ENCODE measurements around the gene MEG3.

The MEG3 gene

GRCh38 chr14:100825713-100826331 is at the start of gene MEG3:
Gene MEG3, plus strand, starts transcription at chr14:100826118.
- H3K4me3 ChIP-seq (ENCODE audit: low read length in 2 of 2): peak within 1 kb of the TSS; percentile 40 to 61
- peak within 1 kb of the TSS in 1 of 2 donors; percentile 37 for H3K9ac ChIP-seq (ENCODE audit: low read length in 2 of 2)
- H3K27ac ChIP-seq (ENCODE audit: low read length): no peak within 1 kb of the TSS
- no peaks in the 10 kb centered on the region for H3K4me1 ChIP-seq (ENCODE audit: control insufficient read depth, insufficient read depth, low read length)
- H3K9me3 ChIP-seq (ENCODE audit: control insufficient read depth in 2 of 2, low read length in 2 of 2): no peaks in the 10 kb centered on the region
- peaks cover 8 to 17% of the 10 kb centered on the region in 2 donors for H3K27me3 ChIP-seq (ENCODE audit: control insufficient read depth in 1 of 2, insufficient read depth in 2 of 2, low read length in 2 of 2)
- no peaks in the 10 kb centered on the region for H3K36me3 ChIP-seq (ENCODE audit: control insufficient read depth in 2 of 2, insufficient read depth in 2 of 2, low read length in 2 of 2)

- H3K4me1 ChIP-seq (ENCODE audit: control insufficient read depth, insufficient read depth, low read length): no peaks in the 10 kb centered on the region
- no peaks in the 10 kb centered on the region for H3K36me3 ChIP-seq (ENCODE audit: control insufficient read depth in 2 of 2, insufficient read depth in 2 of 2, low read length in 2 of 2)
- H3K9ac ChIP-seq (ENCODE audit: low read length in 2 of 2): no peak overlapping the region
- H3K4me3 ChIP-seq (ENCODE audit: low read length in 2 of 2): no peak overlapping the region
- no peaks in the 10 kb centered on the region for H3K27me3 ChIP-seq (ENCODE audit: control insufficient read depth in 1 of 2, insufficient read depth in 2 of 2, low read length in 2 of 2)
- H3K9me3 ChIP-seq (ENCODE audit: control insufficient read depth in 2 of 2, low read length in 2 of 2): peaks cover 0 to 6% of the 10 kb centered on the region in 2 donors
- H3K27ac ChIP-seq (ENCODE audit: low read length): no peak overlapping the region
Observed at GRCh38 chr14:100776681-100777365, 49.1 kb upstream of the MEG3 start.

- Histone ChIP-seq H3K9ac (ENCODE audit: low read length in 2 of 2) (no peak overlapping the region), H3K27ac (ENCODE audit: low read length) (no peak overlapping the region), H3K36me3 (ENCODE audit: control insufficient read depth in 2 of 2, insufficient read depth in 2 of 2, low read length in 2 of 2) (no peaks in the 10 kb centered on the region)
Observed at GRCh38 chr14:100777366-100777817, 48.5 kb upstream of the MEG3 start.

GRCh38 chr14:100777818-100778525 is 47.9 kb upstream of the MEG3 start:
- Histone ChIP-seq H3K27me3 (ENCODE audit: control insufficient read depth in 1 of 2, insufficient read depth in 2 of 2, low read length in 2 of 2) (no peaks in the 10 kb centered on the region), H3K27ac (ENCODE audit: low read length) (no peak overlapping the region), H3K4me1 (ENCODE audit: control insufficient read depth, insufficient read depth, low read length) (no peaks in the 10 kb centered on the region), H3K4me3 (ENCODE audit: low read length in 2 of 2) (no peak overlapping the region), H3K9ac (ENCODE audit: low read length in 2 of 2) (no peak overlapping the region), H3K36me3 (ENCODE audit: control insufficient read depth in 2 of 2, insufficient read depth in 2 of 2, low read length in 2 of 2) (no peaks in the 10 kb centered on the region), H3K9me3 (ENCODE audit: control insufficient read depth in 2 of 2, low read length in 2 of 2) (no peaks in the 10 kb centered on the region)

More at GRCh38 chr14:100777366-100777817, 48.5 kb upstream of the MEG3 start:
- H3K4me3 ChIP-seq (ENCODE audit: low read length in 2 of 2): no peak overlapping the region
- no peaks in the 10 kb centered on the region for H3K4me1 ChIP-seq (ENCODE audit: control insufficient read depth, insufficient read depth, low read length)
- no peaks in the 10 kb centered on the region for H3K27me3 ChIP-seq (ENCODE audit: control insufficient read depth in 1 of 2, insufficient read depth in 2 of 2, low read length in 2 of 2)
- H3K9me3 ChIP-seq (ENCODE audit: control insufficient read depth in 2 of 2, low read length in 2 of 2): peaks cover 0 to under 1% of the 10 kb centered on the region in 2 donors

GRCh38 chr14:100778526-100778882 is 47.4 kb upstream of the MEG3 start:
- H3K27ac ChIP-seq (ENCODE audit: low read length): no peak overlapping the region
- no peaks in the 10 kb centered on the region for H3K9me3 ChIP-seq (ENCODE audit: control insufficient read depth in 2 of 2, low read length in 2 of 2)
- H3K27me3 ChIP-seq (ENCODE audit: control insufficient read depth in 1 of 2, insufficient read depth in 2 of 2, low read length in 2 of 2): no peaks in the 10 kb centered on the region
- no peak overlapping the region for H3K9ac ChIP-seq (ENCODE audit: low read length in 2 of 2)
- no peaks in the 10 kb centered on the region for H3K4me1 ChIP-seq (ENCODE audit: control insufficient read depth, insufficient read depth, low read length)
- H3K36me3 ChIP-seq (ENCODE audit: control insufficient read depth in 2 of 2, insufficient read depth in 2 of 2, low read length in 2 of 2): no peaks in the 10 kb centered on the region
- no peak overlapping the region for H3K4me3 ChIP-seq (ENCODE audit: low read length in 2 of 2)

- no peaks in the 10 kb centered on the region for H3K27me3 ChIP-seq (ENCODE audit: control insufficient read depth in 1 of 2, insufficient read depth in 2 of 2, low read length in 2 of 2)
- no peak overlapping the region for H3K9ac ChIP-seq (ENCODE audit: low read length in 2 of 2)
- H3K4me3 ChIP-seq (ENCODE audit: low read length in 2 of 2): no peak overlapping the region
- no peaks in the 10 kb centered on the region for H3K36me3 ChIP-seq (ENCODE audit: control insufficient read depth in 2 of 2, insufficient read depth in 2 of 2, low read length in 2 of 2)
- H3K4me1 ChIP-seq (ENCODE audit: control insufficient read depth, insufficient read depth, low read length): no peaks in the 10 kb centered on the region
- H3K27ac ChIP-seq (ENCODE audit: low read length): no peak overlapping the region
- H3K9me3 ChIP-seq (ENCODE audit: control insufficient read depth in 2 of 2, low read length in 2 of 2): no peaks in the 10 kb centered on the region
Observed at GRCh38 chr14:100778951-100779690, 46.8 kb upstream of the MEG3 start.

- no peaks in the 10 kb centered on the region for H3K36me3 ChIP-seq (ENCODE audit: control insufficient read depth in 2 of 2, insufficient read depth in 2 of 2, low read length in 2 of 2)
- no peaks in the 10 kb centered on the region for H3K9me3 ChIP-seq (ENCODE audit: control insufficient read depth in 2 of 2, low read length in 2 of 2)
- no peak overlapping the region for H3K9ac ChIP-seq (ENCODE audit: low read length in 2 of 2)
- no peak overlapping the region for H3K4me3 ChIP-seq (ENCODE audit: low read length in 2 of 2)
- no peaks in the 10 kb centered on the region for H3K27me3 ChIP-seq (ENCODE audit: control insufficient read depth in 1 of 2, insufficient read depth in 2 of 2, low read length in 2 of 2)
- no peaks in the 10 kb centered on the region for H3K4me1 ChIP-seq (ENCODE audit: control insufficient read depth, insufficient read depth, low read length)
- no peak overlapping the region for H3K27ac ChIP-seq (ENCODE audit: low read length)
Observed at GRCh38 chr14:100779691-100780080, 46.2 kb upstream of the MEG3 start.

- no peaks in the 10 kb centered on the region for H3K4me1 ChIP-seq (ENCODE audit: control insufficient read depth, insufficient read depth, low read length)
- H3K36me3 ChIP-seq (ENCODE audit: control insufficient read depth in 2 of 2, insufficient read depth in 2 of 2, low read length in 2 of 2): no peaks in the 10 kb centered on the region
- no peak overlapping the region for H3K9ac ChIP-seq (ENCODE audit: low read length in 2 of 2)
- H3K4me3 ChIP-seq (ENCODE audit: low read length in 2 of 2): no peak overlapping the region
- H3K9me3 ChIP-seq (ENCODE audit: control insufficient read depth in 2 of 2, low read length in 2 of 2): no peaks in the 10 kb centered on the region
- no peaks in the 10 kb centered on the region for H3K27me3 ChIP-seq (ENCODE audit: control insufficient read depth in 1 of 2, insufficient read depth in 2 of 2, low read length in 2 of 2)
- no peak overlapping the region for H3K27ac ChIP-seq (ENCODE audit: low read length)
Observed at GRCh38 chr14:100780246-100780645, 45.7 kb upstream of the MEG3 start.

GRCh38 chr14:100780646-100781355 is 45.1 kb upstream of the MEG3 start:
- Histone ChIP-seq H3K36me3 (ENCODE audit: control insufficient read depth in 2 of 2, insufficient read depth in 2 of 2, low read length in 2 of 2) (no peaks in the 10 kb centered on the region), H3K4me1 (ENCODE audit: control insufficient read depth, insufficient read depth, low read length) (no peaks in the 10 kb centered on the region), H3K4me3 (ENCODE audit: low read length in 2 of 2) (no peak overlapping the region), H3K27me3 (ENCODE audit: control insufficient read depth in 1 of 2, insufficient read depth in 2 of 2, low read length in 2 of 2) (no peaks in the 10 kb centered on the region), H3K9ac (ENCODE audit: low read length in 2 of 2) (no peak overlapping the region), H3K9me3 (ENCODE audit: control insufficient read depth in 2 of 2, low read length in 2 of 2) (no peaks in the 10 kb centered on the region), H3K27ac (ENCODE audit: low read length) (no peak overlapping the region)

- Histone ChIP-seq H3K4me3 (ENCODE audit: low read length in 2 of 2) (no peak overlapping the region), H3K36me3 (ENCODE audit: control insufficient read depth in 2 of 2, insufficient read depth in 2 of 2, low read length in 2 of 2) (no peaks in the 10 kb centered on the region), H3K27me3 (ENCODE audit: control insufficient read depth in 1 of 2, insufficient read depth in 2 of 2, low read length in 2 of 2) (no peaks in the 10 kb centered on the region), H3K4me1 (ENCODE audit: control insufficient read depth, insufficient read depth, low read length) (no peaks in the 10 kb centered on the region), H3K9me3 (ENCODE audit: control insufficient read depth in 2 of 2, low read length in 2 of 2) (no peaks in the 10 kb centered on the region), H3K9ac (ENCODE audit: low read length in 2 of 2) (no peak overlapping the region), H3K27ac (ENCODE audit: low read length) (no peak overlapping the region)
Observed at GRCh38 chr14:100781952-100782351, 44.0 kb upstream of the MEG3 start.
